T-cell (primary cell): Measurements from ENCODE around the gene KRT38. TPM values are rescaled to one million over a fixed set of nuclear protein-coding genes. Genes with fewer than 3 reads are reported as not detected.
"Not testable (repeated sequence)": the region's sequence is repeated elsewhere in the genome, so short reads cannot be mapped to it uniquely, and the experiment has no call there.

ENCODE experiments used
- ATAC-seq, 4 experiments: fragments of 200-7000 bp in 3 of 4; fragments of 150-1000 bp in 1 of 4; cut with Tn5 transposase; replicated peaks in 1 of 4; 1 replicate in 3 of 4; 2 replicates in 1 of 4; pipeline ENCODE4 v1.10.0; 2021; ENCODE audit warnings: moderate library complexity in 3 of 4, mild to moderate bottlenecking in 2 of 4, moderate number of reproducible peaks in 1 of 4
- CTCF ChIA-PET, 2 donors: fragments of 300-600 bp; sonication (Branson Sonifier 250); formaldehyde crosslinking; loops; one replicate each; lab custom pipeline; 2022; ENCODE audit warnings: antibody characterized with exemption in 2 of 2; lab: Charles Lee
- POLR2A ChIA-PET, 2 donors: fragments of 300-600 bp; sonication (Branson Sonifier 250); formaldehyde crosslinking; loops; one replicate each; lab custom pipeline; 2022; ENCODE audit warnings: antibody characterized with exemption in 2 of 2; lab: Charles Lee
- DNase-seq, 35 experiments: peaks; one replicate each; pipeline versions ENCODE4 v3.0.0 to v3.0.0-alpha.2; 2013 to 2023
- H3K27ac ChIP-seq: one replicate; pipeline ENCODE4 v1.5.1; 2013; ENCODE audit warnings: low read length
- H3K27me3 ChIP-seq, 2 experiments: replicated peaks in 1 of 2; 1 replicate in 1 of 2; 2 replicates in 1 of 2; pipeline versions ENCODE4 v1.6.1 to v1.7.0; 2013; ENCODE audit warnings: low read length in 1 of 2, mixed read lengths in 1 of 2; ENCODE audit not compliant: control insufficient read depth in 2 of 2, insufficient read depth in 2 of 2; ENCODE audit errors: extremely low read depth in 1 of 2
- H3K36me3 ChIP-seq, 2 donors: 1 replicate in 1 of 2; 2 replicates in 1 of 2; pipeline versions ENCODE4 v1.6.1 to v1.7.0; 2013; ENCODE audit warnings: low read length in 1 of 2; ENCODE audit not compliant: control insufficient read depth in 2 of 2, insufficient read depth in 1 of 2; ENCODE audit errors: extremely low read depth in 1 of 2
- H3K4me1 ChIP-seq, 2 experiments: 1 replicate in 1 of 2; 2 replicates in 1 of 2; pipeline versions ENCODE4 v1.6.1 to v1.7.0; 2013; ENCODE audit warnings: low read length in 2 of 2, mixed read lengths in 1 of 2; ENCODE audit not compliant: insufficient read depth in 2 of 2, control insufficient read depth in 1 of 2; ENCODE audit errors: extremely low read depth in 1 of 2
- H3K4me3 ChIP-seq, 2 donors: 1 replicate in 1 of 2; 2 replicates in 1 of 2; pipeline versions ENCODE4 v1.5.1 to v1.7.0; 2013; ENCODE audit warnings: mild to moderate bottlenecking in 2 of 2, low read length in 1 of 2, moderate library complexity in 1 of 2; ENCODE audit not compliant: control insufficient read depth in 1 of 2; ENCODE audit errors: extremely low read depth in 1 of 2
- H3K9me3 ChIP-seq: 2 replicates; pipeline ENCODE4 v1.7.0; 2013
- H3K27ac Mint-ChIP-seq, 2 donors: one replicate each; pipeline ENCODE4 v1.8.0; 2020 to 2021; ENCODE audit warnings: mild to moderate bottlenecking in 2 of 2, mixed read lengths in 2 of 2
- H3K27me3 Mint-ChIP-seq, 2 donors: one replicate each; pipeline ENCODE4 v1.8.0; 2021 to 2022; ENCODE audit warnings: mixed read lengths in 2 of 2
- H3K36me3 Mint-ChIP-seq: one replicate; pipeline ENCODE4 v1.8.0; 2021; ENCODE audit warnings: mixed read lengths
- H3K4me1 Mint-ChIP-seq, 3 donors: one replicate each; pipeline ENCODE4 v1.8.0; 2020 to 2022; ENCODE audit warnings: mixed read lengths in 3 of 3, mild to moderate bottlenecking in 1 of 3
- H3K4me3 Mint-ChIP-seq, 3 donors: one replicate each; pipeline ENCODE4 v1.8.0; 2020 to 2022; ENCODE audit warnings: mild to moderate bottlenecking in 3 of 3, mixed read lengths in 3 of 3, moderate library complexity in 3 of 3
- H3K9me3 Mint-ChIP-seq, 3 donors: one replicate each; pipeline ENCODE4 v1.8.0; 2020 to 2022; ENCODE audit warnings: mixed read lengths in 3 of 3
- WGBS: methylation state at CpG from one replicate; pipeline ENCODE4 v1.1.5; 2013; ENCODE audit warnings: missing lambda C conversion rate; ENCODE audit not compliant: insufficient coverage; 5-methylcytosine and 5-hydroxymethylcytosine counted together
- total RNA-seq, 35 experiments: library from RNA in 6 of 35; stranded (reverse) in 6 of 35; fragments of 120-200 nt in 1 of 35; gene quantifications; one replicate each; pipeline versions ENCODE4 v1.2.1 to v1.2.4 and lab custom pipeline; 2013 to 2026

The KRT38 gene
- total RNA-seq, 5 donors from 2014 or later (not counting 1 experiment from before 2014, with no cell fraction given) = not detected

- H3K4me3 Mint-ChIP-seq = no peak within 1 kb of the TSS
- Histone ChIP-seq H3K36me3 (no peaks in the 10 kb centered on the region), H3K27me3 (peaks cover 0 to 7% of the 10 kb centered on the region in 2 experiments), H3K27ac (no peak within 1 kb of the TSS), H3K4me1 (peaks cover 0 to 6% of the 10 kb centered on the region in 2 experiments), H3K9me3 (no peaks in the 10 kb centered on the region), H3K4me3 (no peak within 1 kb of the TSS)
- CTCF ChIA-PET = no interaction called here
- WGBS = 90% methylated on average over 12 of the region's 13 CpGs
- H3K9me3 Mint-ChIP-seq = no peaks in the 10 kb centered on the region
- no peak for DNase-seq
- POLR2A ChIA-PET = interaction anchor here in 1 of 2 donors (0.6 kb wide), 1 partner anchor 20 kb away, joined by 3 read pairs; no protein-coding TSS in a partner anchor
- peaks cover 6 to 15% (median 8%) of the 10 kb centered on the region in 3 donors for H3K4me1 Mint-ChIP-seq
- no peaks in the 10 kb centered on the region for H3K36me3 Mint-ChIP-seq
- ATAC-seq = no peak
- no peak within 1 kb of the TSS for H3K27ac Mint-ChIP-seq
- H3K27me3 Mint-ChIP-seq = peaks cover 0 to 3% of the 10 kb centered on the region in 2 donors
These were observed 16.6 kb downstream of the KRT38 start, which contains the start of gene KRT37 for GRCh38 chr17:41424111-41424635. TSS of gene KRT37 (minus strand) at chr17:41424585. CDS start at chr17:41424523, 62 bp downstream.

GRCh38 chr17:41422586-41422985 lies 18.2 kb downstream of the KRT38 start:
- H3K9me3 ChIP-seq, H3K27ac ChIP-seq, H3K36me3 ChIP-seq, H3K9me3 Mint-ChIP-seq, H3K4me1 ChIP-seq, H3K36me3 Mint-ChIP-seq, H3K4me3 Mint-ChIP-seq, H3K27me3 Mint-ChIP-seq, POLR2A ChIA-PET, H3K27me3 ChIP-seq, ATAC-seq, H3K27ac Mint-ChIP-seq, CTCF ChIA-PET, H3K4me3 ChIP-seq, DNase-seq: not testable (repeated sequence)
- WGBS = 82% methylated on average over 10 of the region's 11 CpGs
- H3K4me1 Mint-ChIP-seq = peaks cover 6 to 20% (median 11%) of the 10 kb centered on the region in 3 donors

GRCh38 chr17:41421617-41422016 lies 19.2 kb downstream of the KRT38 start:
- H3K4me3 Mint-ChIP-seq = no peak overlapping the region
- Histone ChIP-seq H3K4me1 (peaks cover 0 to 6% of the 10 kb centered on the region in 2 experiments), H3K4me3 (no peak overlapping the region), H3K27ac (no peak overlapping the region), H3K36me3 (no peaks in the 10 kb centered on the region), H3K9me3 (no peaks in the 10 kb centered on the region), H3K27me3 (peaks cover 0 to 7% of the 10 kb centered on the region in 2 experiments)
- ATAC-seq (no peak), DNase-seq (no peak)
- H3K9me3 Mint-ChIP-seq = no peaks in the 10 kb centered on the region
- CTCF ChIA-PET = no interaction called here
- 82% methylated on average over 4 of the region's 4 CpGs for WGBS
- no peaks in the 10 kb centered on the region for H3K36me3 Mint-ChIP-seq
- peaks cover 11 to 25% (median 14%) of the 10 kb centered on the region in 3 donors for H3K4me1 Mint-ChIP-seq
- POLR2A ChIA-PET = no interaction called here
- H3K27me3 Mint-ChIP-seq = no peaks in the 10 kb centered on the region
- H3K27ac Mint-ChIP-seq = no peak overlapping the region

- Histone ChIP-seq H3K27me3 (peaks cover 0 to 7% of the 10 kb centered on the region in 2 experiments), H3K4me3 (no peak overlapping the region), H3K36me3 (no peaks in the 10 kb centered on the region), H3K27ac (no peak overlapping the region), H3K4me1 (peaks cover 0 to 6% of the 10 kb centered on the region in 2 experiments), H3K9me3 (no peaks in the 10 kb centered on the region)
- POLR2A ChIA-PET = no interaction called here
- CTCF ChIA-PET = no interaction called here
- Mint-ChIP-seq H3K4me1 (peaks cover 11 to 25% (median 16%) of the 10 kb centered on the region in 3 donors), H3K27ac (no peak overlapping the region), H3K4me3 (no peak overlapping the region), H3K27me3 (no peaks in the 10 kb centered on the region), H3K36me3 (no peaks in the 10 kb centered on the region), H3K9me3 (no peaks in the 10 kb centered on the region)
- DNase-seq (no peak), ATAC-seq (no peak)
- WGBS = 83% methylated on average over 2 of the region's 9 CpGs
These were observed 19.7 kb downstream of the KRT38 start for GRCh38 chr17:41421116-41421515.

- Mint-ChIP-seq H3K27me3 (no peaks in the 10 kb centered on the region), H3K27ac (no peak overlapping the region), H3K9me3 (no peaks in the 10 kb centered on the region), H3K4me1 (peaks cover 11 to 25% (median 16%) of the 10 kb centered on the region in 3 donors), H3K36me3 (no peaks in the 10 kb centered on the region), H3K4me3 (no peak overlapping the region)
- POLR2A ChIA-PET = no interaction called here
- Histone ChIP-seq H3K4me3 (no peak overlapping the region), H3K9me3 (no peaks in the 10 kb centered on the region), H3K4me1 (peaks cover 0 to 6% of the 10 kb centered on the region in 2 experiments), H3K27ac (no peak overlapping the region), H3K27me3 (peaks cover 0 to 7% of the 10 kb centered on the region in 2 experiments), H3K36me3 (no peaks in the 10 kb centered on the region)
- CTCF ChIA-PET = no interaction called here
- DNase-seq = no peak
- no CpG with 5 or more reads among the region's 4 CpGs for WGBS
- no peak for ATAC-seq
These were observed 20.6 kb downstream of the KRT38 start for GRCh38 chr17:41420134-41420533.

- H3K9me3 Mint-ChIP-seq = no peaks in the 10 kb centered on the region
- Histone ChIP-seq H3K36me3 (no peaks in the 10 kb centered on the region), H3K4me1 (peaks cover 0 to 6% of the 10 kb centered on the region in 2 experiments), H3K27me3 (peaks cover 0 to 7% of the 10 kb centered on the region in 2 experiments), H3K9me3 (no peaks in the 10 kb centered on the region), H3K4me3 (no peak overlapping the region), H3K27ac (no peak overlapping the region)
- POLR2A ChIA-PET = no interaction called here
- ATAC-seq = peak in 1 of 4 experiments; percentile 47
- 53% methylated on average over 4 of the region's 4 CpGs for WGBS
- H3K4me1 Mint-ChIP-seq = peaks cover 11 to 25% (median 16%) of the 10 kb centered on the region in 3 donors
- CTCF ChIA-PET = no interaction called here
- H3K4me3 Mint-ChIP-seq = no peak overlapping the region
- DNase-seq = peak in 5 of 35 experiments; percentile 4 to 45 (median 22)
- H3K27ac Mint-ChIP-seq = no peak overlapping the region
- H3K27me3 Mint-ChIP-seq = no peaks in the 10 kb centered on the region
- H3K36me3 Mint-ChIP-seq = no peaks in the 10 kb centered on the region
These were observed 21.1 kb downstream of the KRT38 start for GRCh38 chr17:41419716-41420115.
